ENCODE measurements around the gene BCKDHA. TPM values are rescaled to one million over a fixed set of nuclear protein-coding genes. Genes with fewer than 3 reads are reported as not detected.

BCKDHA gene
- total and polyA plus RNA-seq, 4 donors, result 19.7 to 54.5 (median 39.0) TPM

GRCh38 chr19:41386442-41386841 is 11.2 kb upstream of the BCKDHA start:
- Histone ChIP-seq H3K4me3 (no peak overlapping the region), H3K4me1 (ENCODE audit: control insufficient read depth in 5 of 5, insufficient read depth in 5 of 5, low read length in 5 of 5) (no peaks in the 10 kb centered on the region), H3K9me3 (ENCODE audit: control insufficient read depth in 4 of 4, insufficient read depth in 3 of 4, low read length in 3 of 4) (no peaks in the 10 kb centered on the region), H3K36me3 (ENCODE audit: control insufficient read depth in 4 of 4, insufficient read depth in 4 of 4, low read length in 4 of 4) (peaks cover 3 to 32% (median 11%) of the 10 kb centered on the region in 4 donors), H3K27me3 (ENCODE audit: control insufficient read depth in 3 of 3, insufficient read depth in 3 of 3, low read length in 2 of 3) (no peaks in the 10 kb centered on the region), H3K27ac (ENCODE audit: low read depth in 1 of 2, low read length in 1 of 2) (no peak overlapping the region), H3K9ac (ENCODE audit: insufficient read depth in 1 of 2, low read length in 2 of 2) (no peak overlapping the region)
- TF ChIP-seq CTCF (IDR thresholded peaks at IDR 0.05; ENCODE audit: control extremely low read depth, extremely low read depth), result no peak
- WGBS, 2 donors, result 88 to 89% methylated on average over 13 of the region's 13 CpGs
- DNase-seq, result no peak
- ATAC-seq (ENCODE audit: insufficient read depth, low FRiP score), result no peak

GRCh38 chr19:41391618-41392017 is 6.0 kb upstream of the BCKDHA start:
- DNase-seq (no peak), ATAC-seq (ENCODE audit: insufficient read depth, low FRiP score) (no peak)
- Histone ChIP-seq H3K27me3 (ENCODE audit: control insufficient read depth in 3 of 3, insufficient read depth in 3 of 3, low read length in 2 of 3) (no peaks in the 10 kb centered on the region), H3K9ac (ENCODE audit: insufficient read depth in 1 of 2, low read length in 2 of 2) (no peak overlapping the region), H3K36me3 (ENCODE audit: control insufficient read depth in 4 of 4, insufficient read depth in 4 of 4, low read length in 4 of 4) (peaks cover 3 to 24% (median 8%) of the 10 kb centered on the region in 4 donors), H3K9me3 (ENCODE audit: control insufficient read depth in 4 of 4, insufficient read depth in 3 of 4, low read length in 3 of 4) (no peaks in the 10 kb centered on the region), H3K4me3 (no peak overlapping the region), H3K4me1 (ENCODE audit: control insufficient read depth in 5 of 5, insufficient read depth in 5 of 5, low read length in 5 of 5) (peaks cover 0 to 3% (median 0%) of the 10 kb centered on the region in 5 donors), H3K27ac (ENCODE audit: low read depth in 1 of 2, low read length in 1 of 2) (no peak overlapping the region)
- WGBS, 2 donors, result 86 to 96% methylated on average over 11 of the region's 11 CpGs
- TF ChIP-seq CTCF (IDR thresholded peaks at IDR 0.05; ENCODE audit: control extremely low read depth, extremely low read depth), result no peak

- H3K9ac ChIP-seq (ENCODE audit: insufficient read depth in 1 of 2, low read length in 2 of 2), result no peak overlapping the region
- H3K4me3 ChIP-seq, result no peak overlapping the region
- H3K4me1 ChIP-seq (ENCODE audit: control insufficient read depth in 5 of 5, insufficient read depth in 5 of 5, low read length in 5 of 5), result peaks cover 0 to 7% (median 0%) of the 10 kb centered on the region in 5 donors
- H3K36me3 ChIP-seq (ENCODE audit: control insufficient read depth in 4 of 4, insufficient read depth in 4 of 4, low read length in 4 of 4), result peaks cover 3 to 24% (median 8%) of the 10 kb centered on the region in 4 donors
- no peaks in the 10 kb centered on the region for H3K27me3 ChIP-seq (ENCODE audit: control insufficient read depth in 3 of 3, insufficient read depth in 3 of 3, low read length in 2 of 3)
- no peak for TF ChIP-seq CTCF (IDR thresholded peaks at IDR 0.05; ENCODE audit: control extremely low read depth, extremely low read depth)
- H3K27ac ChIP-seq (ENCODE audit: low read depth in 1 of 2, low read length in 1 of 2), result peak overlapping the region in 1 of 2 donors; percentile 21
- 82 to 86% methylated on average over 12 of the region's 12 CpGs for WGBS, 2 donors
- no peak for ATAC-seq (ENCODE audit: insufficient read depth, low FRiP score)
- DNase-seq, result no peak
- H3K9me3 ChIP-seq (ENCODE audit: control insufficient read depth in 4 of 4, insufficient read depth in 3 of 4, low read length in 3 of 4), result no peaks in the 10 kb centered on the region
These were observed 4.8 kb upstream of the BCKDHA start for GRCh38 chr19:41392775-41393174.

GRCh38 chr19:41395355-41395754 is 2.3 kb upstream of the BCKDHA start:
- peaks cover 0 to 19% (median 8%) of the 10 kb centered on the region in 5 donors for H3K4me1 ChIP-seq (ENCODE audit: control insufficient read depth in 5 of 5, insufficient read depth in 5 of 5, low read length in 5 of 5)
- WGBS, 2 donors, result 67 to 82% methylated on average over 6 of the region's 6 CpGs
- no peak overlapping the region for H3K27ac ChIP-seq (ENCODE audit: low read depth in 1 of 2, low read length in 1 of 2)
- no peak overlapping the region for H3K9ac ChIP-seq (ENCODE audit: insufficient read depth in 1 of 2, low read length in 2 of 2)
- no peaks in the 10 kb centered on the region for H3K9me3 ChIP-seq (ENCODE audit: control insufficient read depth in 4 of 4, insufficient read depth in 3 of 4, low read length in 3 of 4)
- peaks cover 0 to 15% (median 4%) of the 10 kb centered on the region in 4 donors for H3K36me3 ChIP-seq (ENCODE audit: control insufficient read depth in 4 of 4, insufficient read depth in 4 of 4, low read length in 4 of 4)
- no peak for TF ChIP-seq CTCF (IDR thresholded peaks at IDR 0.05; ENCODE audit: control extremely low read depth, extremely low read depth)
- no peaks in the 10 kb centered on the region for H3K27me3 ChIP-seq (ENCODE audit: control insufficient read depth in 3 of 3, insufficient read depth in 3 of 3, low read length in 2 of 3)
- H3K4me3 ChIP-seq, result no peak overlapping the region
- ATAC-seq (ENCODE audit: insufficient read depth, low FRiP score) (no peak), DNase-seq (no peak)
